HG02885 (cell line): ENCODE measurements around the gene AVPI1.
A peak's percentile ranks its signal among the peaks of the same experiment; 100 is the strongest.

Experiments
- ATAC-seq: cut with Tn5 transposase; IDR thresholded peaks from one replicate; pipeline ENCODE4 v1.9.1; 2021; ENCODE audit warnings: mild to moderate bottlenecking; ENCODE audit not compliant: unreplicated experiment, poor library complexity

The AVPI1 gene

GRCh38 chr10:97686962-97687784 lies at the start of gene AVPI1:
Gene AVPI1, minus strand, starts transcription at chr10:97687241. Its CDS starts 7,336 bp downstream, at chr10:97679905.
- peak; percentile 94 for ATAC-seq

- ATAC-seq: peak; percentile 37
Observed at GRCh38 chr10:97736403-97736901, 49.4 kb upstream of the AVPI1 start.

DNA sequence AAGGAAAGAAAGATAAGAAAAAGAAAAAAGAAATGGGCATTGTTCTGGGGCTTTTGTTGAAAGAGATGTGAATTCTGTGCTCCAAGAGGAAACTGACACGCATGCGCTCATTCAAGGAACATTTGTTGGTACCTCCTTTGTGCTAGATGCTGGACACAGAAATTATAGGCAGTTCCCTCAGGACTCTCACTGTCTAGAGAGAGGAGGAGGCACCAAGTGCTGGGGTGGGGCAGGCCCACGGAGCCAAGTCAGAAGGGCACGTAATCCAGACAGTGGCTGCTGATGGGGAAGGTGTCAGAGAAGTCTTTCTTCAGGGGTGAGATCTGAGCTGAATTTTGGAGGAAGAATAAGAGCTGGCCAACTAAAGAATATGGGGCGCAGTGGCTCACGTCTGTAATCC lies 47.0 kb upstream of the AVPI1 start:
- no peak for ATAC-seq

DNA sequence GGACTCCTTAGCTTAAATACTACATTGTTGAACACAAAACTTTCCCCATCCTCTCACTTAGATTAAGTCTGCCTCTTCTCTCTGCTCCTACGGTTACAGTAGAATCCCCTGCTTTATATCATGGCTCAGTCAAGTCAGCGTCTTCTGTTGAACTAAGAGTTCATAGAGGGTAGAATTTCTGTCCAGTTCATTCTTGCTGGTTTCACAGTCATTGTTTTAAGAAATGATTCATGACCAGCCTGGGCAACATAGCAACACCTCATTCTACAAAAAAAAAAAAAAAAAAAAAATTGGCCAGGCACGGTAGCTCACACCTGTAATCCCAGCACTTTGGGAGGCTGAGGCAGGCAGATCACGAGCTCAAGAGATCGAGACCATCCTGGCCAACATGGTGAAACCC lies 46.2 kb upstream of the AVPI1 start:
- no peak for ATAC-seq

DNA sequence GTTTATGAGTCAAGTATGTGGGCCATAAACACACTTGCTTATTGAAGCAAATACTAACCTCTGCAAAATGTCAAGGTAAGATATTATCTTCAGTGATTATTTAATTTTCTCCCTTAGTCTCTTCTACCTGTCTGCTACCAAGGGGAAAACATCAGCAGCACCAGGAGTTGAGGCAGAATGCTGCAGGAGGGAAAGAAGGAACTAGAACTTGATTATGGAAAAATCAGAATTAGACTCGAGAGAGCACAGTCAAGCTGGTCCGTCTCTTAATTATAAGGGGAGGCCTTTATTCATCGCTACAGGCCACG lies 45.0 kb upstream of the AVPI1 start:
- ATAC-seq: no peak

DNA sequence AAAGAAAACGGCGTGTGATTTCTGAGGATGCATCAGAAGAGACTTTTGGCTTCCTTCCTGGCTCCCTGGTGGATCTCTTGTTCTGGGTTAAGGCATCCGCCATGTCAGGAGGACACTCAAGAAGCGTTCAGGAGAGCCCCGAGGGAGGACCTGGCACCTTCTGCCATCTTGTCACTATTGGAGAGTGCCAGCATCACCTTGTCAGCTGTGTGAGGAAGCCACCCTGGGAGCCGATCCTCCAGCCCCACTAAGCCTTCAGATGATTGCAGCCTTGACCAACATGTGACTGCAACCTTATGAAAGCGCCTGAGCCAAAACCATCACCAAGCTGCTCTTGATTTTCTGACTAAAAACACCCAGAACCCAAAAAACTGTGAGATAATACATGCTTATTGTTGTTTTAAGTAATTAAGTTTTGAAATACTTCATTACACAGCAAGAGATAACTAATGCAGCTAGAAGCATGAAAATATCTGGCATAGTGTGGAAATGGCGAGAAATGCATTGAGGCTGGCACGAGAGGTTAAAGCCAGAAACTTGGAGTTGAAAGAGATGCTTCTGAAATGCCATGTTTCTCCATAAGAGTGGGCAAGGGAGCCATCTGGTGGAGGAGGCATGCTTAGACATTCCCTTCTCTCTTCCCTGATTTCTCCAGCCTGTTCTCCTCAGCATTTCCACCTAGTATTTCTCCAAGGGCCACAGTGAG lies 44.5 kb upstream of the AVPI1 start:
- ATAC-seq: no peak

GRCh38 chr10:97729014-97729413 lies 42.0 kb upstream of the AVPI1 start:
- ATAC-seq: no peak

GRCh38 chr10:97726636-97727178 lies 39.7 kb upstream of the AVPI1 start:
- no peak for ATAC-seq

DNA sequence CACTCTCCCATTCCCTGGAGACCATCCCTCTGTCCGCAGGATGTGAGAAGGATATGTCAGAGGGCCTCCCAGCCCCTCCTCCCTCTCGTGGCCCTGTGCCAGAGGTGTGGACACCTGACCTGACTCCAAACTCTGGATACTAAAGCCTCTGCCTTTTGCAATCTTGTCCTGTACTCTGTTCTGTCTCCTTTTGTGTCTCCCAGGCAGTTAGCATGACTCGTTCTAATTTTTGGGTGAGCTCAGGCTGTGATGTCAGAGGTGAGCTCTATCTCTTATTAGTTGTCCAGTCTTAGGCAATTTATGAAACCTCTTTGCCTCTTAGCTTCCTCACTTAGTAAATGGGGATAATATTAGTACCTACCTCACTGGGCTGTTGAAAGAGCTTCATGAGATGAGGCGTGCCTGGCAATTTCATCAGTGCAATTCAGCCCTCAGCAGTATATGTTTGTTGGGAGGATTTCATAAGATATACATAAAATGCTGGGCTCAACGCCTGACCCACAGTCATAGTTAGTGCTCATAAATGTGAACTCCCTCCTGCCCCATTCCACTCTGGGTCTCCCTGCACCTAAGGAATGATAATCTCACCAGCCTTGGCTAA lies 37.4 kb upstream of the AVPI1 start:
- no peak for ATAC-seq

DNA sequence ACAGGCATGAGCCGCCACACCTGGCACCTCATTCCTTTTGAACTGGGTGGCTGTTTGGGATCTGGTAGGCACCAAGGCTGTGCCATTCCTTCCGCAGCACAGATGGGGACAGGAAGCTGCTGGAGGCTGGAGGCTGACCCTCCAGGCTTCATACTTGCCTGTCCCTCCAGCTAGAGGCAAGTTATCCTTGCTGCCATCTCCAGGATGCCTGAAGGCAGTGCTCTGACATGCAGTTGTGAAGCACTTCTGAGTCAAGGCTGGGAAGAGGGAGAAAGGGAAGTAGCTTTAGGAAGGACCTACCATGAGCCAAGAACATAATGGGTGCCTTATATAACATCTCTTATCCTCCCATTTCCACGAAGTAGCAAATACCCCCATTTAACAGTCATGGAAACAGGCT lies 36.0 kb upstream of the AVPI1 start:
- no peak for ATAC-seq

DNA sequence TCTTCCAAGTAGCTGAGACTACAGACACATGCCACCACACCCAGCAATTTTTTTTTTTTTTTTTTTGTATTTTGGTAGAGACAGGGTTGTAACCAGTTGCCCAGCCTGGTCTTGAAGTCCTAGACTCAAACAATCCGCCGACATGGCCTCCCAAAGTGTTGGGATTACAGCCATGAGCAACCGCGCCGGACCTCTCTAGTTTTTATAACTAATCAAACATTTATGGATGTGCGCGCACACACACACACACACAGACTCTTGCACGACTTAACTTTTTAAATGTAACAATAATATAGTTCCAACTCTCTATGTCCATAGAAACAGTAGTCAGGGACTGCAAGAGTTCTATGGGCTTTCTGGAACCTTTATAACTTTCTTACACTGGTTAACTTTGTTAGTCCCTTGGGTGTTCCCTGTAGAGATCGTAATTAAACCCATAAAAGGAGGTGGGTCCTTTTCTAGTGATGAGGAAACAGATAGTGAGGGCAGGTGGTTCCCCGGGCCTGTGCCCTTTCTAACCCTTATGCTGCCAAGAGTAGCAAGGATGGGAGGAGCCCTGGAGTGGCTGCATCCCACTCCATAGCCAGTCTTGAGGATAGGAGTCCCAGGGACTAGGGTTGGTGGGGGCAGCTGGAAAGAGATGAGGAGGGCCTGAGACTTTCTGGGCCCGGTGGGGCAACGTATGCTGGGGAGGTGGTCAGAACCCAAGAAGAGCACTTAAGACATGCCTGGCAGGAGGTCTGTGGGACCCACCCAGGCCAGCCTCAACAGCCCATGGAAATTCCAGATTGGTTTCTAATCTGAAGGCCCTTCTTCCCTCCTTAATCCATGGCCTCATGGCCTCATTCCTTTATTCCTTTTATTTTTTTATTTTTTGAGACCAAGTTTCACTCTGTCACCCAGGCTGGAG lies 35.1 kb upstream of the AVPI1 start:
- no peak for ATAC-seq

DNA sequence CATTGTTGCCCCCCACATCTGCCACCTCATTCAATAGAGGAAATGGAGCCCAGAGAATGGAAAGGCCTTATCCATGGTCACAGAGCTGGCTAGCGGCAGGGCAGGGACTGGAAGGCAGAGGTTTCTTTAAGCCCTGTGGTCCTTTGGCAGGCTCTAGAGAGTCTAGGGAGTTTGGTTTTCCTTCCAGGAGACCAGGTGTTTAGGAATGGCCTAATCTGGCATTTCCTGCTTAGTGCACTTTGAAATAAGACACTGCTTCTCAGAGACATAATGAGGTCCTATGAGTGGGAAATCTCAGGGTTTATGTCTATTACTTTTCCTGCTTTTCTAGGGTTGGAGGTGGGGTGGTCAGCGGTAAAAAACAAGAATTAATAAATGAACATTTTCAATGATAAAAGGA lies 32.6 kb upstream of the AVPI1 start:
- ATAC-seq: no peak

- no peak for ATAC-seq
Observed at GRCh38 chr10:97718659-97719142, 31.7 kb upstream of the AVPI1 start.

- no peak for ATAC-seq
Observed at GRCh38 chr10:97718178-97718577, 31.1 kb upstream of the AVPI1 start.

- ATAC-seq: no peak
Observed at GRCh38 chr10:97717627-97718026, 30.6 kb upstream of the AVPI1 start.

- no peak for ATAC-seq
Observed at GRCh38 chr10:97715259-97715874, 28.3 kb upstream of the AVPI1 start.

GRCh38 chr10:97714401-97715258 lies 27.6 kb upstream of the AVPI1 start:
- peak; percentile 29 for ATAC-seq

DNA sequence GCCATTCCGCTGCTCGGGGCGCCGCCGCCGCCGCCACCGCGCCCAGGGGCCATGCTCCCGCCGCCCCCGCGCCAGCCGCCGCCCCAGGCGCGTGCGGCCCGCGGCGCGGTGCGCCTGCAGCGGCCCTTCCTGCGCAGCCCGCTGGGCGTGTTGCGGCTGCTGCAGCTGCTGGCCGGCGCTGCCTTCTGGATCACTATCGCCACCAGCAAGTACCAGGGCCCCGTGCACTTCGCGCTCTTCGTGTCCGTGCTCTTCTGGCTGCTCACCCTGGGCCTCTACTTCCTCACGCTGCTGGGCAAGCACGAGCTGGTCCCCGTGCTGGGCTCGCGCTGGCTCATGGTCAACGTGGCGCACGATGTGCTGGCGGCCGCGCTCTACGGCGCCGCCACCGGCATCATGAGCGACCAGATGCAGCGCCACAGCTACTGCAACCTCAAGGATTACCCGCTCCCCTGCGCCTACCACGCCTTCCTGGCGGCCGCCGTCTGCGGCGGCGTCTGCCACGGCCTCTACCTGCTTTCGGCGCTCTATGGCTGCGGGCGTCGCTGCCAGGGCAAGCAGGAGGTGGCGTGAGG lies 26.9 kb upstream of the AVPI1 start:
- ATAC-seq: peak; percentile 80
